Smooth muscle cell (in vitro differentiated cells): ENCODE measurements around the gene MRPS18A. TPM values are rescaled to one million over a fixed set of nuclear protein-coding genes. Genes with fewer than 3 reads are reported as not detected.

ENCODE experiments used
- DNase-seq: peaks from one replicate; lab custom pipeline; 2025; ENCODE audit not compliant: unreplicated experiment; lab: John Stamatoyannopoulos, UW
- H2AFZ ChIP-seq: fragments of 200-600 bp; sonication (generic); 2 replicates; pipeline ENCODE4 v1.6.0; 2016; ENCODE audit warnings: antibody characterized with exemption, low read depth, mild to moderate bottlenecking
- H3F3A ChIP-seq: fragments of 200-600 bp; sonication (generic); 2 replicates; pipeline ENCODE4 v1.6.0; 2017; ENCODE audit warnings: antibody characterized with exemption, low read depth
- H3K27ac ChIP-seq: fragments of 200-600 bp; sonication (generic); 2 replicates; pipeline ENCODE4 v1.5.1; 2016; ENCODE audit warnings: low read depth, mild to moderate bottlenecking
- H3K27me3 ChIP-seq: fragments of 200-600 bp; sonication (generic); 2 replicates; pipeline ENCODE4 v1.6.1; 2016; ENCODE audit warnings: low read depth, mild to moderate bottlenecking
- H3K36me3 ChIP-seq: fragments of 200-600 bp; sonication (generic); 2 replicates; pipeline ENCODE4 v1.5.1; 2016; ENCODE audit warnings: low read depth
- H3K4me1 ChIP-seq: fragments of 200-600 bp; sonication (generic); 2 replicates; pipeline ENCODE4 v1.5.1; 2016; ENCODE audit warnings: low read depth
- H3K4me2 ChIP-seq: fragments of 200-600 bp; sonication (generic); 2 replicates; pipeline ENCODE4 v1.6.0; 2016; ENCODE audit warnings: mild to moderate bottlenecking
- H3K4me3 ChIP-seq: fragments of 200-600 bp; sonication (generic); 2 replicates; pipeline ENCODE4 v1.5.1; 2016; ENCODE audit warnings: mild to moderate bottlenecking
- H3K79me2 ChIP-seq: fragments of 200-600 bp; sonication (generic); 2 replicates; pipeline ENCODE4 v1.6.0; 2016; ENCODE audit warnings: low read depth, mild to moderate bottlenecking
- H3K9ac ChIP-seq: fragments of 200-600 bp; sonication (generic); 2 replicates; pipeline ENCODE4 v1.6.0; 2016; ENCODE audit warnings: low read depth
- H3K9me3 ChIP-seq: fragments of 200-600 bp; sonication (generic); replicated peaks from 2 replicates; pipeline ENCODE4 v1.5.1; 2016; ENCODE audit warnings: low read depth
- H4K20me1 ChIP-seq: fragments of 200-600 bp; sonication (generic); 2 replicates; pipeline ENCODE4 v1.6.0; 2016; ENCODE audit warnings: low read depth
- WGBS: methylation state at CpG from one replicate; pipeline ENCODE4 v1.1.7; 2016; ENCODE audit warnings: low lambda C conversion rate; 5-methylcytosine and 5-hydroxymethylcytosine counted together
- polyA plus RNA-seq: library from polyadenylated mRNA; unstranded; fragments of >200 nt; fragmentation: Nextera tagmentation; extraction: Ambion mirVana; gene quantifications from 2 replicates; pipeline ENCODE4 v1.2.1, GENCODE V29; 2016
- total RNA-seq: library from RNA; depleted of rRNA; stranded (reverse); fragments of >200 nt; gene quantifications from 2 replicates; pipeline ENCODE4 v1.2.3, GENCODE V29; 2014
- TF ChIP-seq, protein P1 (sequence below): fragments of 200-600 bp; sonication (generic); IDR thresholded peaks from 2 replicates; pipeline ENCODE4 v1.5.1; 2017; ENCODE audit warnings: borderline replicate concordance, mild to moderate bottlenecking, antibody characterized with exemption; ENCODE audit not compliant: insufficient read depth, poor library complexity, severe bottlenecking

The MRPS18A gene
- total and polyA plus RNA-seq, 2 experiments from 2014 or later, result 40.4 to 59.9 TPM

- no peaks in the 10 kb centered on the region for H3K9me3 ChIP-seq
- no peaks in the 10 kb centered on the region for H3K36me3 ChIP-seq
- no peak for DNase-seq
- WGBS, result 90% methylated on average over 2 of the region's 2 CpGs
- TF ChIP-seq, protein P1, sequence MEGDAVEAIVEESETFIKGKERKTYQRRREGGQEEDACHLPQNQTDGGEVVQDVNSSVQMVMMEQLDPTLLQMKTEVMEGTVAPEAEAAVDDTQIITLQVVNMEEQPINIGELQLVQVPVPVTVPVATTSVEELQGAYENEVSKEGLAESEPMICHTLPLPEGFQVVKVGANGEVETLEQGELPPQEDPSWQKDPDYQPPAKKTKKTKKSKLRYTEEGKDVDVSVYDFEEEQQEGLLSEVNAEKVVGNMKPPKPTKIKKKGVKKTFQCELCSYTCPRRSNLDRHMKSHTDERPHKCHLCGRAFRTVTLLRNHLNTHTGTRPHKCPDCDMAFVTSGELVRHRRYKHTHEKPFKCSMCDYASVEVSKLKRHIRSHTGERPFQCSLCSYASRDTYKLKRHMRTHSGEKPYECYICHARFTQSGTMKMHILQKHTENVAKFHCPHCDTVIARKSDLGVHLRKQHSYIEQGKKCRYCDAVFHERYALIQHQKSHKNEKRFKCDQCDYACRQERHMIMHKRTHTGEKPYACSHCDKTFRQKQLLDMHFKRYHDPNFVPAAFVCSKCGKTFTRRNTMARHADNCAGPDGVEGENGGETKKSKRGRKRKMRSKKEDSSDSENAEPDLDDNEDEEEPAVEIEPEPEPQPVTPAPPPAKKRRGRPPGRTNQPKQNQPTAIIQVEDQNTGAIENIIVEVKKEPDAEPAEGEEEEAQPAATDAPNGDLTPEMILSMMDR, result no peak
- H3K27ac ChIP-seq, result no peak overlapping the region
- H3K79me2 ChIP-seq, result no peaks in the 10 kb centered on the region
- H3K4me3 ChIP-seq, result no peak overlapping the region
- H3K27me3 ChIP-seq, result no peaks in the 10 kb centered on the region
- H4K20me1 ChIP-seq, result no peaks in the 10 kb centered on the region
- no peak overlapping the region for H3K4me2 ChIP-seq
- H3K9ac ChIP-seq, result no peak overlapping the region
- peaks cover 5% of the 10 kb centered on the region for H3F3A ChIP-seq
- H2AFZ ChIP-seq, result no peak overlapping the region
- peaks cover 15% of the 10 kb centered on the region for H3K4me1 ChIP-seq
These were observed 48.1 kb upstream of the MRPS18A start for GRCh38 chr6:43735642-43736199.

DNA sequence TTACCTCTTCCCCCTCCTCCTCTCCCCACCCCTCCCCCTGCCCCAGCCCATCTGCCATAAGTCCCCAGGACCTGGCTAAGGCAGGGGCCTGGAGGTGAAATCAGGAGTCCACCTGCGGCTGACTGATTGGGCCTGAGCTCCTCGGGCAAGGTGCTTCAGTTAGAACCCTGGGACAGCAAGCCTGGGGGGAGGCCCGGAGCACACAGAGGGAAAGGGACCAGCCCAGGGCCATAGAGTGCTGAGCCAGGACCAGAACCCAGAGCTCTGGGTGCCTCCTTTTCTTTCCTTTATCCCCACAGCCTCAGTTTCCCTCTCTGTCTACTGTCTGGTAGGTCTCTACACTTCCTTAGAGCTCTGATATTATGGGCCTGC is 46.7 kb upstream of the MRPS18A start:
- Histone ChIP-seq H3K36me3 (no peaks in the 10 kb centered on the region), H3K9me3 (no peaks in the 10 kb centered on the region), H3K9ac (no peak overlapping the region), H3K4me2 (no peak overlapping the region), H3K27ac (no peak overlapping the region), H3F3A (peaks cover 5% of the 10 kb centered on the region), H3K4me3 (no peak overlapping the region), H2AFZ (no peak overlapping the region), H3K27me3 (no peaks in the 10 kb centered on the region), H3K4me1 (peaks cover 5% of the 10 kb centered on the region), H4K20me1 (no peaks in the 10 kb centered on the region), H3K79me2 (no peaks in the 10 kb centered on the region)
- 91% methylated on average over 3 of the region's 3 CpGs for WGBS
- TF ChIP-seq, protein P1, result no peak
- DNase-seq, result no peak

DNA sequence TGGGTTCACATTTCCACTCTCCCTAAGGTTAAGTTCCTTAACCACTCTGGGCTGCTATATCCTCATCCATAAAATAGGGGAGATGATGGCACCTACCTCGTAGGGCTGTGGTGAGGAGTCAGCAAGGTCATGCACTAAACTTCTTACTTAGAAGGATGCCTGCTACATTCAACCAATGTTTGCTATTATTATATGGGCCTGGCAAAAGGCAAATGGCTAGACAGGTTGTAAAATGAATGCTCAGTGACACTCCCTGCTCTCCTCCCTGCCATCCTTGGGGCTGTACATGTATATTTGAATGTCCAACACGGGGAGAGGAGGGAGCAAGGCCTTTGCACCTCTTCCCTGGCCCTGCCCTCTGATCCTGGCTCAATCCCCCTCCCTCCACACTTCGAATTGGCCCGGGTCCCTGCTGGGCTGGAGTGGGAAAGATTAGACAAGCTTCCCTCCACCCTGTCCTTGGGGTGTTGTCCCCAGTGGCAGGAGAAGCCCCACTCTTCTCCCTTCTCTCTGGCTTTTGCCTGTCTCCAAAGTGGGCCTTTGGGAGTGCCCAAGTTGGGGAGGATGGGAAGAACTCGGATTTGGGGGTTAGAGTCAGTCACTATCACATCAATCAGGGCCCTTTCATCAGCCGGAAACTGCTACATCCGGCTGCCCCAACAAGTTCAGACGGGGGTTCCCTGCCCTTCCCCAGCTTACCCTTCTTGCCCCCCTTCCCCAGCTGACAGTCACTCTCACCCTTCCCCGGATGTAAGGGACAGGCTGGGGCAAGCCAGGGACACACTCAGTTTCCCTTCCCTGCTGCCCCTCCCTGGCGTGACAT is 46.1 kb upstream of the MRPS18A start:
- Histone ChIP-seq H3K27ac (no peak overlapping the region), H3K79me2 (no peaks in the 10 kb centered on the region), H3K36me3 (no peaks in the 10 kb centered on the region), H3F3A (peaks cover 5% of the 10 kb centered on the region), H3K4me3 (no peak overlapping the region), H4K20me1 (no peaks in the 10 kb centered on the region), H2AFZ (no peak overlapping the region), H3K27me3 (no peaks in the 10 kb centered on the region), H3K4me2 (no peak overlapping the region), H3K9me3 (no peaks in the 10 kb centered on the region), H3K9ac (no peak overlapping the region), H3K4me1 (peaks cover 5% of the 10 kb centered on the region)
- WGBS, result 77% methylated on average over 10 of the region's 10 CpGs
- DNase-seq, result no peak
- TF ChIP-seq, protein P1, result no peak
